ENCODE results near the gene UTP25.

The UTP25 gene

DNA sequence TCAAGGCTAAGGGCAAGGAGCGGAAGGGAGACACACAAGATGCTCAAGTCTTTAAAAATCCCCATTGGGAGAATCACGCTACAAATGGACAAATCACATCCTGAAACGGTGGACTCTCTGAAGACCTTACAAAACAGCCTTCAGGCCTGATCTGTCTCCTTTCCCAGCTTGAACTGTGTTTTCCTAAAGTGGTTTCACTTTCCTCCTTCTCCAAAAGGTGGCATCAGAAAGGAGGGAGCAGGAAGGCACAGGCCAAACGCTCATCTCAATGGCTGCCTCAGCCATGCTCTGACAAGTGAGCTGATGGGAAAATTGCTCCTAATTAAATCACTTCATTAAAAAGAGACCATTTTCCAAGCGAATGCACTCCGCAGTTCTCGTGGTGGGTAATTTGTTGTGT is 47.7 kb downstream of the UTP25 start:
- Histone ChIP-seq H3K27me3 (ENCODE audit: insufficient read depth, low read length, poor library complexity) (no peaks in the 10 kb centered on the region), H3K4me2 (ENCODE audit: low read length) (no peak overlapping the region), H2BK5ac (ENCODE audit: low read length) (no peak overlapping the region), H3K23ac (ENCODE audit: low read length) (no peak overlapping the region), H3K9ac (ENCODE audit: low read length) (no peak overlapping the region), H3K79me2 (ENCODE audit: control insufficient read depth, insufficient read depth, low read length) (no peaks in the 10 kb centered on the region), H3K79me1 (ENCODE audit: low read length) (no peaks in the 10 kb centered on the region), H3K36me3 (ENCODE audit: control insufficient read depth, insufficient read depth, low read length) (no peaks in the 10 kb centered on the region), H3K4me3 (ENCODE audit: low read length) (no peak overlapping the region), H2BK120ac (ENCODE audit: low read depth, low read length) (no peak overlapping the region), H3K4ac (ENCODE audit: low read depth, low read length) (no peak overlapping the region), H2BK15ac (replicated peaks; ENCODE audit: low read depth) (no peak overlapping the region), H3K56ac (ENCODE audit: low read length) (no peak overlapping the region), H3K27ac (ENCODE audit: low read depth, low read length) (no peak overlapping the region), H4K5ac (ENCODE audit: low read length) (no peak overlapping the region), H2AK5ac (ENCODE audit: low read length) (no peak overlapping the region), H4K8ac (ENCODE audit: low read depth, low read length) (no peak overlapping the region), H3K4me1 (ENCODE audit: control insufficient read depth, low read depth, low read length) (no peaks in the 10 kb centered on the region), H3K18ac (ENCODE audit: low read length) (no peak overlapping the region)
- no CpG with 5 or more reads among the region's 7 CpGs for WGBS (ENCODE audit: extremely low coverage, insufficient coverage, low lambda C conversion rate)
- peak; percentile 81 for DNase-seq

- H3K56ac ChIP-seq (ENCODE audit: low read length) = no peak overlapping the region
- no peak overlapping the region for H3K18ac ChIP-seq (ENCODE audit: low read length)
- H3K23ac ChIP-seq (ENCODE audit: low read length) = no peak overlapping the region
- no peak overlapping the region for H4K8ac ChIP-seq (ENCODE audit: low read depth, low read length)
- H3K36me3 ChIP-seq (ENCODE audit: control insufficient read depth, insufficient read depth, low read length) = no peaks in the 10 kb centered on the region
- WGBS (ENCODE audit: extremely low coverage, insufficient coverage, low lambda C conversion rate) = no CpG with 5 or more reads among the region's 6 CpGs
- no peak overlapping the region for H2BK120ac ChIP-seq (ENCODE audit: low read depth, low read length)
- no peak overlapping the region for H3K4me3 ChIP-seq (ENCODE audit: low read length)
- H3K79me2 ChIP-seq (ENCODE audit: control insufficient read depth, insufficient read depth, low read length) = no peaks in the 10 kb centered on the region
- no peak for DNase-seq
- H3K4me2 ChIP-seq (ENCODE audit: low read length) = no peak overlapping the region
- H2BK5ac ChIP-seq (ENCODE audit: low read length) = no peak overlapping the region
- H3K79me1 ChIP-seq (ENCODE audit: low read length) = no peaks in the 10 kb centered on the region
- no peaks in the 10 kb centered on the region for H3K4me1 ChIP-seq (ENCODE audit: control insufficient read depth, low read depth, low read length)
- no peak overlapping the region for H3K27ac ChIP-seq (ENCODE audit: low read depth, low read length)
- H3K4ac ChIP-seq (ENCODE audit: low read depth, low read length) = no peak overlapping the region
- no peak overlapping the region for H2BK15ac ChIP-seq (replicated peaks; ENCODE audit: low read depth)
- no peak overlapping the region for H2AK5ac ChIP-seq (ENCODE audit: low read length)
- H3K9ac ChIP-seq (ENCODE audit: low read length) = no peak overlapping the region
- H3K27me3 ChIP-seq (ENCODE audit: insufficient read depth, low read length, poor library complexity) = no peaks in the 10 kb centered on the region
- no peak overlapping the region for H4K5ac ChIP-seq (ENCODE audit: low read length)
Measured at GRCh38 chr1:209876078-209876800, 48.5 kb downstream of the UTP25 start.

DNA sequence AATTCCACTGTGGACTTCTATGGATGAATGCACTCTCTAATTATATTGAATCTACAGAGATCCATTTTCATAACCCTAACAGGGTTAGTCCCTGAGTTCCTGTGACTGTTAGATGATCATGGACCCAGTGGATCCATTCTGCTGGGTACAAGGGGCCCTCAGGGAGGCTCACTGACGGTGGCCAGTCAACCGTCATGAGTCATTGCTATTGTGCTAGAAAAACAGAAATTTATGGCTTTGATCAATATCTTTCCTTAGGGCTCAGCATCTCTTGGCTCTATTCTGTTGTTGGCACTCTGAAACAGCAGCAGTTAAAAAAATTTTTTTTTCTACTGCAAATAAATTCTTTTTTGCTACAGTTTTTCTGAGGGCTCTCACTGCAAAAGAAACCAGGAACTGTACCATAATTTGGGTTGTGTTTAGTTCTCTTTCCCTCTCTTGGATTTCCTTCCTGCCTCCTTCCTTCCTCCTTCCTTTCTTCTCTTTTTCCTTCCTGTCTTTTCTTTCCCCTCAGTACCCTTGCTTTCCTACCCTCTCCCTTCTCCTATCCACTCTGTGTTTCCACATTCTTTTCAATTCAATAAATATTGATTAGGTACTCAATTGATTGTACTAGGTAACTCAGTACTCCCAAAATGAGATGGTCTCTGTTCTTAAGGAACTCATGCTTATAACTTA is 49.5 kb downstream of the UTP25 start:
- Histone ChIP-seq H2AK5ac (ENCODE audit: low read length) (no peak overlapping the region), H3K27me3 (ENCODE audit: insufficient read depth, low read length, poor library complexity) (no peaks in the 10 kb centered on the region), H3K56ac (ENCODE audit: low read length) (no peak overlapping the region), H4K8ac (ENCODE audit: low read depth, low read length) (no peak overlapping the region), H3K27ac (ENCODE audit: low read depth, low read length) (no peak overlapping the region), H3K4me3 (ENCODE audit: low read length) (no peak overlapping the region), H3K23ac (ENCODE audit: low read length) (no peak overlapping the region), H4K5ac (ENCODE audit: low read length) (no peak overlapping the region), H2BK15ac (replicated peaks; ENCODE audit: low read depth) (no peak overlapping the region), H2BK120ac (ENCODE audit: low read depth, low read length) (no peak overlapping the region), H3K4me1 (ENCODE audit: control insufficient read depth, low read depth, low read length) (no peaks in the 10 kb centered on the region), H3K36me3 (ENCODE audit: control insufficient read depth, insufficient read depth, low read length) (no peaks in the 10 kb centered on the region), H3K4me2 (ENCODE audit: low read length) (no peak overlapping the region), H3K79me2 (ENCODE audit: control insufficient read depth, insufficient read depth, low read length) (no peaks in the 10 kb centered on the region), H2BK5ac (ENCODE audit: low read length) (no peak overlapping the region), H3K9ac (ENCODE audit: low read length) (no peak overlapping the region), H3K18ac (ENCODE audit: low read length) (no peak overlapping the region), H3K79me1 (ENCODE audit: low read length) (no peaks in the 10 kb centered on the region), H3K4ac (ENCODE audit: low read depth, low read length) (no peak overlapping the region)
- no peak for DNase-seq
- no CpG with 5 or more reads among the region's 2 CpGs for WGBS (ENCODE audit: extremely low coverage, insufficient coverage, low lambda C conversion rate)

GRCh38 chr1:209878964-209879363 is 51.2 kb downstream of the UTP25 start:
- no peaks in the 10 kb centered on the region for H3K4me1 ChIP-seq (ENCODE audit: control insufficient read depth, low read depth, low read length)
- no peaks in the 10 kb centered on the region for H3K79me1 ChIP-seq (ENCODE audit: low read length)

GRCh38 chr1:209879539-209879938 is 51.8 kb downstream of the UTP25 start:
- Histone ChIP-seq H3K18ac (ENCODE audit: low read length) (no peak overlapping the region), H2BK120ac (ENCODE audit: low read depth, low read length) (no peak overlapping the region), H3K79me2 (ENCODE audit: control insufficient read depth, insufficient read depth, low read length) (no peaks in the 10 kb centered on the region), H3K36me3 (ENCODE audit: control insufficient read depth, insufficient read depth, low read length) (no peaks in the 10 kb centered on the region), H3K56ac (ENCODE audit: low read length) (no peak overlapping the region), H3K4me1 (ENCODE audit: control insufficient read depth, low read depth, low read length) (no peaks in the 10 kb centered on the region), H3K9ac (ENCODE audit: low read length) (no peak overlapping the region), H2BK15ac (replicated peaks; ENCODE audit: low read depth) (no peak overlapping the region), H3K4me2 (ENCODE audit: low read length) (no peak overlapping the region), H3K27ac (ENCODE audit: low read depth, low read length) (no peak overlapping the region), H2BK5ac (ENCODE audit: low read length) (no peak overlapping the region), H3K23ac (ENCODE audit: low read length) (no peak overlapping the region), H3K4ac (ENCODE audit: low read depth, low read length) (no peak overlapping the region), H2AK5ac (ENCODE audit: low read length) (no peak overlapping the region), H4K5ac (ENCODE audit: low read length) (no peak overlapping the region), H4K8ac (ENCODE audit: low read depth, low read length) (no peak overlapping the region), H3K4me3 (ENCODE audit: low read length) (no peak overlapping the region), H3K79me1 (ENCODE audit: low read length) (no peaks in the 10 kb centered on the region), H3K27me3 (ENCODE audit: insufficient read depth, low read length, poor library complexity) (no peaks in the 10 kb centered on the region)
- no CpG with 5 or more reads among the region's 12 CpGs for WGBS (ENCODE audit: extremely low coverage, insufficient coverage, low lambda C conversion rate)
- DNase-seq = no peak

More at GRCh38 chr1:209878964-209879363, 51.2 kb downstream of the UTP25 start:
- no peaks in the 10 kb centered on the region for H3K27me3 ChIP-seq (ENCODE audit: insufficient read depth, low read length, poor library complexity)
- no peak overlapping the region for H3K23ac ChIP-seq (ENCODE audit: low read length)
- no peak overlapping the region for H3K4me2 ChIP-seq (ENCODE audit: low read length)
- H3K18ac ChIP-seq (ENCODE audit: low read length) = no peak overlapping the region
- H4K5ac ChIP-seq (ENCODE audit: low read length) = no peak overlapping the region
- WGBS (ENCODE audit: extremely low coverage, insufficient coverage, low lambda C conversion rate) = no CpG with 5 or more reads among the region's 1 CpG
- H3K79me2 ChIP-seq (ENCODE audit: control insufficient read depth, insufficient read depth, low read length) = no peaks in the 10 kb centered on the region
- no peak overlapping the region for H2BK120ac ChIP-seq (ENCODE audit: low read depth, low read length)
- no peak overlapping the region for H4K8ac ChIP-seq (ENCODE audit: low read depth, low read length)
- H3K4ac ChIP-seq (ENCODE audit: low read depth, low read length) = no peak overlapping the region
- no peak overlapping the region for H2BK15ac ChIP-seq (replicated peaks; ENCODE audit: low read depth)
- H3K4me3 ChIP-seq (ENCODE audit: low read length) = no peak overlapping the region
- H3K9ac ChIP-seq (ENCODE audit: low read length) = no peak overlapping the region
- H2BK5ac ChIP-seq (ENCODE audit: low read length) = no peak overlapping the region
- H2AK5ac ChIP-seq (ENCODE audit: low read length) = no peak overlapping the region
- no peak overlapping the region for H3K27ac ChIP-seq (ENCODE audit: low read depth, low read length)
- H3K36me3 ChIP-seq (ENCODE audit: control insufficient read depth, insufficient read depth, low read length) = no peaks in the 10 kb centered on the region
- DNase-seq = no peak
- no peak overlapping the region for H3K56ac ChIP-seq (ENCODE audit: low read length)
